Epithelial cell of esophagus (primary cell): ENCODE measurements around the gene TOX3.

Source experiments
- DNase-seq: peaks from one replicate; pipeline ENCODE4 v3.0.0; 2010; ENCODE audit warnings: low read depth
- H3K4me3 ChIP-seq: 2 replicates; pipeline ENCODE4 v1.5.1; 2011; ENCODE audit warnings: mild to moderate bottlenecking, low read length, control low read depth
- TF ChIP-seq, protein P1 (sequence below): IDR thresholded peaks from 2 replicates; pipeline ENCODE4 v1.5.1; 2011; ENCODE audit warnings: low read depth, mild to moderate bottlenecking, low read length, control low read depth, inconsistent platforms; ENCODE audit not compliant: insufficient read depth; ENCODE audit errors: missing control alignments

The TOX3 gene

DNA sequence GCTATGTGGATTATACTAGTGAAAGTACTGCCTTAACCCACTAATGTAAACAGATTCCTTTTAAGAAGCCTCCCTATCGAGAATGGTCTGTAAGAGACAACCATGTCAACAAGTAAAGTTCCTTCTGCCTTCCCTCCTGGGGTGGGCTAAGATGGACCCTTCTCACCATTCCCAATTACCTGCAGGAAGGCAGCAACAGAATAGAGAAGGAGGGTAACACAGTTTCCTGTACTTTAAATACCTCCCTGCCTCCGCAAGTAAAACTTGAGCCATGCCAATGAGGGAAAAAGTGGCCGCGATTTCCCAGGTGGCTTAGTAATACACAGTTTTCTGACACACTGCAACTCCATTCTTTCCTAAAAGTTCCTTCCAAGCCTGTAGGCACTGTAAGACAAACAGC is 45.2 kb downstream of the TOX3 start:
- TF ChIP-seq, protein P1, sequence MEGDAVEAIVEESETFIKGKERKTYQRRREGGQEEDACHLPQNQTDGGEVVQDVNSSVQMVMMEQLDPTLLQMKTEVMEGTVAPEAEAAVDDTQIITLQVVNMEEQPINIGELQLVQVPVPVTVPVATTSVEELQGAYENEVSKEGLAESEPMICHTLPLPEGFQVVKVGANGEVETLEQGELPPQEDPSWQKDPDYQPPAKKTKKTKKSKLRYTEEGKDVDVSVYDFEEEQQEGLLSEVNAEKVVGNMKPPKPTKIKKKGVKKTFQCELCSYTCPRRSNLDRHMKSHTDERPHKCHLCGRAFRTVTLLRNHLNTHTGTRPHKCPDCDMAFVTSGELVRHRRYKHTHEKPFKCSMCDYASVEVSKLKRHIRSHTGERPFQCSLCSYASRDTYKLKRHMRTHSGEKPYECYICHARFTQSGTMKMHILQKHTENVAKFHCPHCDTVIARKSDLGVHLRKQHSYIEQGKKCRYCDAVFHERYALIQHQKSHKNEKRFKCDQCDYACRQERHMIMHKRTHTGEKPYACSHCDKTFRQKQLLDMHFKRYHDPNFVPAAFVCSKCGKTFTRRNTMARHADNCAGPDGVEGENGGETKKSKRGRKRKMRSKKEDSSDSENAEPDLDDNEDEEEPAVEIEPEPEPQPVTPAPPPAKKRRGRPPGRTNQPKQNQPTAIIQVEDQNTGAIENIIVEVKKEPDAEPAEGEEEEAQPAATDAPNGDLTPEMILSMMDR: no peak
- no peak for DNase-seq
- H3K4me3 ChIP-seq: no peak overlapping the region

DNA sequence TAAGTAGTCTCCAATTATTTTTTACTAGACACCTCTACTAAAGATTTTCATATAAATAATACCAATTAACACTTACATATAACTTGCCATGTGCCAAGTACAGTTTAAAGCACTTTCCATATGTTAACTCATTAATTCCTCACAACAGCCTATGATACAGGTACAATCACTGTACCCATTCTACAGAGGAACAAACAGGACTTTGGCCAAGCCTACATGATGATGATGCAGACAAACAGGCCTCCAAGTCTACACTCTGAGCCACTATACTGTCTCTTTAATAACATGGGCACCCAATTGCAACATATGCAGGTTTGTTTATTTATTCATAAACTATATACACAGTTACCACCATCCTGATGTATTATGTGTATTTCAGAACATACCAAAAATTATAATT is 46.0 kb downstream of the TOX3 start:
- no peak for DNase-seq
- TF ChIP-seq, protein P1: no peak
- H3K4me3 ChIP-seq: no peak overlapping the region

DNA sequence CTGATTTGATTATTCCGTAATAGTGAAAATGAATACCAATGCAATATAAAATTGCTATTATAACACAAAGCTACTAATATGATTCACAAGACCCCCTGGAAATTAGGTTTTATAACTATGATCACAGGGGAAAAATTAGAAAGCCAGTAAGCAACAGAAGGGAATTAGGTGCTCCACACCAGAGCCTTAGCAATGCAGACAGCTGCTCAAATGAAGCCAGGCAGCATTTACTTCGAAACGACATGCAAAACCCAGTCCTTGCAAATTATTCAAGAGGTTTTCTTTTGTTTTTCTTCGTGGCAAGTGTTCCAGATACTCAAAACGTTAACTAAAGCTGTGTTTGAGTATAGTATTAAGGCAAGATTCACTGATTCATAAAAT is 47.9 kb downstream of the TOX3 start:
- TF ChIP-seq, protein P1: no peak
- no peak overlapping the region for H3K4me3 ChIP-seq
- no peak for DNase-seq

DNA sequence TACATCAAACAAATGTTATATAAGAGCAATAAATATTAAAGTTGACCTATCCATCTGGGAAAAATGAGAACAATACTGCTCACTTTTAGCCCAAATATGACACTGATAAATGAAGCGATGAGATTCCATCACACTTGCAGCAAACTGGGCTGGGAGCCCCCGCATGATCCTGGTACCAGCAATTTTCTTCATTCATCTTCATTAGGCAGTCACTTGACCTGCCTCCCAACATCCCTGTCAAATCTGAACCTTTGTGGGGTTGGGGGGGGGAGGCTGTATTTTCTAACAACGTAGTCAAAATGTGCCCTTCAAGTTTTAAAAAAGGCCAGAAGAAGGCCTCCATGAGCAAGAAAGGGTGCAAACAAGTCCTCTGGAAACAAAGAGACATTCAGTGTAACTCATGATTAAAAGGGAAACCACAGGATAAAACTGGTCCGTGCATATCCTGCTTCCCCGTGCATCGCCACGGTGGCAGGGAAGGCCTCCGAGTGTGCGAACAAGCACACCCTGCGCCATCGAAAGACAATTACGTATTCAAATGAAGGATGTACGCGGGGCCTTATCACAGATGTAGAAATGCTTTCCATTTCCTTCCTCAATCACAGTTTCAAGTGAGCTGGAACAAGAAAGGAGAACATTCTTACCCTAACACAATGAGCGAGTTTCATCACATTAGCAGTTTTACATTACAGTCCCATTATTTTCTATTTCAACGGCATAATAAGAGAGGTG is 48.4 kb downstream of the TOX3 start:
- TF ChIP-seq, protein P1: no peak
- no peak for DNase-seq
- no peak overlapping the region for H3K4me3 ChIP-seq

DNA sequence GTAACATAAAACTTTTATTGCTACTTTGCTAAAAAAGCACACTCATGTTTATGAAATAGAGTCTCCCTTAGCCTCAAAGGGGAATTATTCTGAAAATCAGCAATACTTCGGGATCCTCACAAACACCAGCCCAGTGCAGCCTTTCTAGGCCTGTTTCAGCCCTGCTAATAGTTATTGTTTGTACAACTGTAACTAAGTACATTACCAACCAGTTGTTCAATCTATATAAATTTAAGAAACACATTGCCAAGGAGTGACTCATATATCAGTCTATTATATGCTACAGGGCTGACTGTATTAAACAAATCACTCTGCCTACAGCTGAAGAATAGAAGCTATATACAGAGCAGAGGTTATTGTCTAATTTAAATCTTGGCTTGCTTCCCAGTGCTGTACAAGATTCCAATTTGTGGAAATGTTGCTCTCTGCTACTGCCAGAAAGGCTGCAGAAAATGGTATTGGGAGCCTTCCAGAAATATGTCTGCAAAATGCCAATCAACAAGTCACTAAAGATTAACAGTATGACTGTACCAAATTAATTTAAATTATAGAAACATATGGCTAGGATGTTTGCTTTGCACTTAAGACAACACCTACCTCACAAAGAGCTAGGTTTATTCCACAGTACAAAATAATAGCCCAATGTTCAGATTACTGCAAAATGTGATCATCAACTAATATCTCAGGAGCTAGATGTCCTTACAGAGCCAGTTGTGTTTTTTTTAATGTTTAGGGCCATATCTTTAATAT is 49.7 kb downstream of the TOX3 start:
- no peak overlapping the region for H3K4me3 ChIP-seq
- DNase-seq: peak; percentile 58
- TF ChIP-seq, protein P1: no peak

DNA sequence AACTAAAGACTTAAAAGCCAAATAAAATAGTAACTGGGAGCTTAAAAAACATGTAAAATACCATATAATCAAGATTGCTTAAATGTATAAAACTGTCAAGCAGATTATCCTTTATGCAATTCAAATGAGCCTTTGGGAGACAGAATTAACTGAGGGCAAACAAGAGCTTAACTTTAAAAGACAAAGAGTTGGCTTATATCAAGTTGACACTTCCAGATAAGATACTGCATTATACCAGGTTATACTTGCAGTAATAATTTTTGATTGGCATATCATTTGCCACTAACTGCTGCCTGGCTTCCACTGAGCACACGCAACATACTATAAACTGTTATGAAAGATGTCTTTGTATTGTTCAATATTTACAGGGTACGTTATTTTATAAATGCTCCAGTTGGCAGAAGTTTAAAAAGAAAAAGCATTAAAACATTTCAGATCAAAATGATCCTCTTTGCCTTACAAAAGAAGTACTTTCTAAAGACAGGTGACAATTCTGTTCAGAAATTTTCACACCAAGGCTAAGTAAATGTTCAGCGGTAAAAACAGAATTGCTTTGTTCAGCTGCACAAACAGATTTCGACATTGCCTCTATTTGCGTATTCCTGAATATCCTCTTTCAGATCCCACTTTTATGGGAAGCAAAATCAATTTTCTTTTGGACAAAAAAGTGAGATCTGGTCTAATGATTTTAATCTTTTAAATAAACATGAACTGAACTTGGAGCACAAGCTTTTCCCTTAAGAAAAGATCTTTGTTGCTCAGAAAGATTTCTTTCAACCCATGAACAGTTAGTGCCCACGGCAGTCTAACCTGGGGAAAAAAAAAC is 50.7 kb downstream of the TOX3 start:
- no peak for DNase-seq
- H3K4me3 ChIP-seq: no peak overlapping the region
- TF ChIP-seq, protein P1: no peak
